CD14-positive monocyte (primary cell): Measurements from ENCODE around the gene FXR1. TPM values are rescaled to one million over a fixed set of nuclear protein-coding genes. Genes with fewer than 3 reads are reported as not detected.

Source experiments
- DNase-seq, 3 donors: peaks; one replicate each; pipeline ENCODE4 v3.0.0-alpha.2; 2011 to 2022
- H2AFZ ChIP-seq: 2 replicates; pipeline ENCODE4 v1.6.0; 2012; ENCODE audit warnings: mild to moderate bottlenecking, low read depth, low read length, inconsistent platforms; ENCODE audit not compliant: insufficient read depth, poor library complexity, severe bottlenecking
- H3K27ac ChIP-seq, 2 donors: 1 replicate in 1 of 2; 2 replicates in 1 of 2; pipeline ENCODE4 v1.5.1; 2012 to 2013; ENCODE audit warnings: low read length in 2 of 2, control low read depth in 1 of 2, inconsistent platforms in 1 of 2, low read depth in 1 of 2, mild to moderate bottlenecking in 1 of 2
- H3K27me3 ChIP-seq, 2 donors: one replicate each; pipeline versions ENCODE4 v1.6.0 to v1.6.1; 2011 to 2013; ENCODE audit warnings: low read length in 2 of 2; ENCODE audit not compliant: control insufficient read depth in 2 of 2, insufficient read depth in 2 of 2
- H3K36me3 ChIP-seq, 2 donors: replicated peaks in 1 of 2; 1 replicate in 1 of 2; 2 replicates in 1 of 2; pipeline versions ENCODE4 v1.5.1 to v1.6.1; 2012 to 2013; ENCODE audit warnings: low read length in 2 of 2, control low read depth in 1 of 2, inconsistent platforms in 1 of 2, mild to moderate bottlenecking in 1 of 2; ENCODE audit not compliant: insufficient read depth in 2 of 2, control insufficient read depth in 1 of 2
- H3K4me1 ChIP-seq, 2 donors: 1 replicate in 1 of 2; 2 replicates in 1 of 2; pipeline versions ENCODE4 v1.5.1 to v1.6.1; 2012 to 2013; ENCODE audit warnings: low read length in 2 of 2, control low read depth in 1 of 2, inconsistent platforms in 1 of 2, mild to moderate bottlenecking in 1 of 2, moderate library complexity in 1 of 2; ENCODE audit not compliant: insufficient read depth in 2 of 2, control insufficient read depth in 1 of 2
- H3K4me2 ChIP-seq: replicated peaks from 2 replicates; pipeline ENCODE3; 2012; ENCODE audit warnings: low read length, moderate library complexity, mild to moderate bottlenecking; ENCODE audit not compliant: poor library complexity, severe bottlenecking; ENCODE audit errors: extremely low read depth
- H3K4me3 ChIP-seq, 3 experiments: fragments of 200-600 bp in 1 of 3; sonication (generic) in 1 of 3; replicated peaks in 1 of 3; 1 replicate in 2 of 3; 2 replicates in 1 of 3; pipeline ENCODE4 v1.5.1; 2011 to 2013; ENCODE audit warnings: low read length in 3 of 3, mild to moderate bottlenecking in 3 of 3, control low read depth in 2 of 3, low read depth in 2 of 3, inconsistent platforms in 1 of 3, moderate library complexity in 1 of 3
- H3K79me2 ChIP-seq: 2 replicates; pipeline ENCODE4 v1.6.0; 2012; ENCODE audit warnings: mild to moderate bottlenecking, control low read depth, inconsistent platforms, low read length, moderate library complexity; ENCODE audit not compliant: insufficient read depth
- H3K9ac ChIP-seq: 2 replicates; pipeline ENCODE4 v1.6.0; 2017; ENCODE audit warnings: low read length, mild to moderate bottlenecking; ENCODE audit not compliant: insufficient read depth, poor library complexity, severe bottlenecking
- H3K9me3 ChIP-seq, 2 donors: replicated peaks in 1 of 2; 1 replicate in 1 of 2; 2 replicates in 1 of 2; pipeline versions ENCODE4 v1.5.1 to v1.6.1; 2012 to 2013; ENCODE audit warnings: low read length in 2 of 2, control low read depth in 1 of 2; ENCODE audit not compliant: control insufficient read depth in 1 of 2, insufficient read depth in 1 of 2
- H4K20me1 ChIP-seq: 2 replicates; pipeline ENCODE4 v1.6.0; 2012; ENCODE audit warnings: mild to moderate bottlenecking, low read length, control low read depth, moderate library complexity; ENCODE audit not compliant: insufficient read depth
- H3K27ac Mint-ChIP-seq, 7 donors: one replicate each; pipeline ENCODE4 v1.8.0; 2020; ENCODE audit warnings: mild to moderate bottlenecking in 7 of 7, mixed read lengths in 7 of 7, moderate library complexity in 6 of 7, inconsistent platforms in 2 of 7
- H3K27me3 Mint-ChIP-seq, 3 donors: one replicate each; pipeline ENCODE4 v1.8.0; 2021 to 2022; ENCODE audit warnings: low read depth in 3 of 3, mild to moderate bottlenecking in 3 of 3, mixed read lengths in 3 of 3, moderate library complexity in 3 of 3, inconsistent platforms in 1 of 3
- H3K36me3 Mint-ChIP-seq, 2 donors: one replicate each; pipeline ENCODE4 v1.8.0; 2020; ENCODE audit warnings: mixed read lengths in 2 of 2, inconsistent platforms in 1 of 2, mild to moderate bottlenecking in 1 of 2
- H3K4me1 Mint-ChIP-seq: one replicate; pipeline ENCODE4 v1.8.0; 2020; ENCODE audit warnings: mild to moderate bottlenecking, mixed read lengths
- H3K4me3 Mint-ChIP-seq, 2 donors: one replicate each; pipeline ENCODE4 v1.8.0; 2020; ENCODE audit warnings: mild to moderate bottlenecking in 2 of 2, mixed read lengths in 2 of 2, moderate library complexity in 1 of 2
- H3K9me3 Mint-ChIP-seq, 7 donors: one replicate each; pipeline ENCODE4 v1.8.0; 2020 to 2022; ENCODE audit warnings: mixed read lengths in 7 of 7, mild to moderate bottlenecking in 6 of 7, moderate library complexity in 6 of 7, inconsistent platforms in 2 of 7
- CTCF ChIP-seq: fragments of 200-600 bp; IDR thresholded peaks from one replicate; pipeline ENCODE4 v1.8.0; 2022; ENCODE audit warnings: antibody characterized with exemption, mild to moderate bottlenecking
- WGBS: methylation state at CpG from one replicate; pipeline ENCODE4 v1.1.5; 2013; ENCODE audit warnings: missing lambda C conversion rate; ENCODE audit not compliant: insufficient coverage; 5-methylcytosine and 5-hydroxymethylcytosine counted together
- intact Hi-C, 2 donors: fragments of 100-400 bp; cut with micrococcal nuclease; formaldehyde crosslinking; loops; one replicate each; pipeline versions ENCODE4 v1.15.0 to v1.15.1; 2023
- polyA plus RNA-seq, 3 donors: library from polyadenylated mRNA; depleted of rRNA in 1 of 3; unstranded in 2 of 3; stranded (reverse) in 1 of 3; fragments of 300-500 nt in 2 of 3; fragments of >200 nt in 1 of 3; fragmentation: Illumina TruSeq in 2 of 3; gene quantifications; 1 replicate in 2 of 3; 2 replicates in 1 of 3; pipeline ENCODE4 v1.2.3, GENCODE V29; 2012 to 2021

FXR1 gene
- polyA plus RNA-seq, 3 donors: 22.4 to 58.6 (median 32.3) TPM

- Mint-ChIP-seq H3K27ac (no peak overlapping the region), H3K36me3 (peaks cover 0 to 3% of the 10 kb centered on the region in 2 donors), H3K4me3 (no peak overlapping the region), H3K27me3 (peaks cover 0 to 2% (median 2%) of the 10 kb centered on the region in 3 donors), H3K9me3 (peaks cover 0 to 9% (median 2%) of the 10 kb centered on the region in 7 donors), H3K4me1 (peaks cover 24% of the 10 kb centered on the region)
- DNase-seq: no peak
- no peak overlapping the region for H3K9ac ChIP-seq
- H2AFZ ChIP-seq: no peak overlapping the region
- no peak overlapping the region for H3K27ac ChIP-seq
- 100% methylated on average over 1 of the region's 4 CpGs for WGBS
- no peak overlapping the region for H3K4me2 ChIP-seq
- peaks cover 30% of the 10 kb centered on the region for H4K20me1 ChIP-seq
- no peak for TF ChIP-seq CTCF
- H3K27me3 ChIP-seq: no peaks in the 10 kb centered on the region
- no peaks in the 10 kb centered on the region for H3K9me3 ChIP-seq
- peaks cover 18 to 28% of the 10 kb centered on the region in 2 donors for H3K4me1 ChIP-seq
- H3K79me2 ChIP-seq: peaks cover 34% of the 10 kb centered on the region
- H3K36me3 ChIP-seq: peaks cover 0 to 5% of the 10 kb centered on the region in 2 donors
- no peak overlapping the region for H3K4me3 ChIP-seq
- intact Hi-C loops: loop anchor here in 1 of 2 donors (5.0 kb wide), 1 partner anchor 76 kb away; the partner anchor contains the start of gene DNAJC19
These were observed 1.6 kb upstream of the FXR1 start for GRCh38 chr3:180910823-180911222.

- WGBS: 7% methylated on average over 3 of the region's 6 CpGs
- peaks cover 0 to 10% of the 10 kb centered on the region in 2 donors for H3K36me3 Mint-ChIP-seq
- H3K27ac ChIP-seq: peak overlapping the region; percentile 94 to 96
- no peaks in the 10 kb centered on the region for H3K9me3 Mint-ChIP-seq
- H2AFZ ChIP-seq: peak overlapping the region; percentile 95
- no peak for DNase-seq
- peaks cover 24% of the 10 kb centered on the region for H3K4me1 Mint-ChIP-seq
- H3K4me3 Mint-ChIP-seq: peak overlapping the region; percentile 90 to 96
- peaks cover 0 to 2% (median 1%) of the 10 kb centered on the region in 3 donors for H3K27me3 Mint-ChIP-seq
- peak overlapping the region; percentile 94 for H3K9ac ChIP-seq
- H3K4me1 ChIP-seq: peaks cover 18 to 28% of the 10 kb centered on the region in 2 donors
- H3K27me3 ChIP-seq: no peaks in the 10 kb centered on the region
- no peak for TF ChIP-seq CTCF
- H3K9me3 ChIP-seq: no peaks in the 10 kb centered on the region
- peaks cover 41% of the 10 kb centered on the region for H4K20me1 ChIP-seq
- peak overlapping the region; percentile 94 to 98 (median 96) for H3K4me3 ChIP-seq
- peaks cover 45% of the 10 kb centered on the region for H3K79me2 ChIP-seq
- intact Hi-C loops: loop anchor here in 1 of 2 donors (5.0 kb wide), 1 partner anchor 75 kb away; the partner anchor contains the start of gene DNAJC19
- H3K27ac Mint-ChIP-seq: peak overlapping the region in 6 of 7 donors; percentile 95 to 99 (median 97)
- H3K36me3 ChIP-seq: peaks cover 0 to 12% of the 10 kb centered on the region in 2 donors
- peak overlapping the region; percentile 93 for H3K4me2 ChIP-seq
These were observed 580 bp upstream of the FXR1 start for GRCh38 chr3:180911876-180912303.
